ENCODE results near the gene SERPINA4. TPM values are rescaled to one million over a fixed set of nuclear protein-coding genes. Genes with fewer than 3 reads are reported as not detected.

Gene SERPINA4
- total RNA-seq, 1 experiment from 2014 or later = not detected

DNA sequence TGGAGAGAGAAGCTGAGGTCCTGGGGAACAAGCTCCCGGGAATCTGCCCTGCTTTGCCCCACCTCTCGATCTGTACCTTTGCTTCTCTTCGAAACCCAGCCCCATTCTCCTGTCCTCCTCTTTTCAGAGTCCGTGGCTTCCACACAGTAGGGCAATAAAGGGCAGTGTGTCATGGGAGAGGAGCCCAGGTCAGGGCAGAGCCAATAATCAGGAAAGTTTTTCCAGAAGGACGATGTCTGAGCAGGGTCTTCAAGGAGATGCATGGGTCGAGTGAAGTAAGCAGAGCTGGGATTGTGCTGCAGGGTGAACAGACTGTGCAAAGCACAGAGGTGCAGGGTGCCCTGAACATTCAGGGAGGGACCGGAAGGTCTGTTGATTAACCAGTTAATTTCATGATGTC, 22.1 kb upstream of the SERPINA4 start:
- intact Hi-C loops (cut with micrococcal nuclease; ENCODE audit: unreplicated experiment) = no loop called here
- no peaks in the 10 kb centered on the region; the same call in 1 of the 2 replicates for H3K27me3 ChIP-seq (ENCODE audit: insufficient read depth, low read depth)
- H3K4me3 ChIP-seq = no peak overlapping the region
- ChIA-PET CTCF (no interaction called here), POLR2A (ENCODE audit: unreplicated experiment) (no interaction called here)
- no peak overlapping the region for H3K27ac ChIP-seq
- no peaks in the 10 kb centered on the region for H3K4me1 ChIP-seq (replicated peaks; ENCODE audit: insufficient read depth)
- H4K20me1 ChIP-seq (ENCODE audit: insufficient read depth) = no peaks in the 10 kb centered on the region
- no peak for DNase-seq
- no peak overlapping the region for H3K4me2 ChIP-seq
- H3K9me2 ChIP-seq (ENCODE audit: insufficient read depth) = no peaks in the 10 kb centered on the region
- TF ChIP-seq, protein P1, sequence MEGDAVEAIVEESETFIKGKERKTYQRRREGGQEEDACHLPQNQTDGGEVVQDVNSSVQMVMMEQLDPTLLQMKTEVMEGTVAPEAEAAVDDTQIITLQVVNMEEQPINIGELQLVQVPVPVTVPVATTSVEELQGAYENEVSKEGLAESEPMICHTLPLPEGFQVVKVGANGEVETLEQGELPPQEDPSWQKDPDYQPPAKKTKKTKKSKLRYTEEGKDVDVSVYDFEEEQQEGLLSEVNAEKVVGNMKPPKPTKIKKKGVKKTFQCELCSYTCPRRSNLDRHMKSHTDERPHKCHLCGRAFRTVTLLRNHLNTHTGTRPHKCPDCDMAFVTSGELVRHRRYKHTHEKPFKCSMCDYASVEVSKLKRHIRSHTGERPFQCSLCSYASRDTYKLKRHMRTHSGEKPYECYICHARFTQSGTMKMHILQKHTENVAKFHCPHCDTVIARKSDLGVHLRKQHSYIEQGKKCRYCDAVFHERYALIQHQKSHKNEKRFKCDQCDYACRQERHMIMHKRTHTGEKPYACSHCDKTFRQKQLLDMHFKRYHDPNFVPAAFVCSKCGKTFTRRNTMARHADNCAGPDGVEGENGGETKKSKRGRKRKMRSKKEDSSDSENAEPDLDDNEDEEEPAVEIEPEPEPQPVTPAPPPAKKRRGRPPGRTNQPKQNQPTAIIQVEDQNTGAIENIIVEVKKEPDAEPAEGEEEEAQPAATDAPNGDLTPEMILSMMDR (conservative IDR thresholded peaks at IDR 0.05) = no peak
- no peak for TF ChIP-seq EZH2 (IDR thresholded peaks at IDR 0.05; ENCODE audit: low read depth)
- BruUV-seq (replicated peaks) = no TSS peak
- no peak overlapping the region for H2AFZ ChIP-seq
- no peaks in the 10 kb centered on the region for H3F3A ChIP-seq (ENCODE audit: insufficient read depth, low read depth)
- H3K9me3 ChIP-seq (ENCODE audit: insufficient read depth, low read depth) = no peaks in the 10 kb centered on the region
- no peaks in the 10 kb centered on the region for H3K79me2 ChIP-seq (ENCODE audit: low read depth)
- no peaks in the 10 kb centered on the region for H3K36me3 ChIP-seq (ENCODE audit: low read depth)

DNA sequence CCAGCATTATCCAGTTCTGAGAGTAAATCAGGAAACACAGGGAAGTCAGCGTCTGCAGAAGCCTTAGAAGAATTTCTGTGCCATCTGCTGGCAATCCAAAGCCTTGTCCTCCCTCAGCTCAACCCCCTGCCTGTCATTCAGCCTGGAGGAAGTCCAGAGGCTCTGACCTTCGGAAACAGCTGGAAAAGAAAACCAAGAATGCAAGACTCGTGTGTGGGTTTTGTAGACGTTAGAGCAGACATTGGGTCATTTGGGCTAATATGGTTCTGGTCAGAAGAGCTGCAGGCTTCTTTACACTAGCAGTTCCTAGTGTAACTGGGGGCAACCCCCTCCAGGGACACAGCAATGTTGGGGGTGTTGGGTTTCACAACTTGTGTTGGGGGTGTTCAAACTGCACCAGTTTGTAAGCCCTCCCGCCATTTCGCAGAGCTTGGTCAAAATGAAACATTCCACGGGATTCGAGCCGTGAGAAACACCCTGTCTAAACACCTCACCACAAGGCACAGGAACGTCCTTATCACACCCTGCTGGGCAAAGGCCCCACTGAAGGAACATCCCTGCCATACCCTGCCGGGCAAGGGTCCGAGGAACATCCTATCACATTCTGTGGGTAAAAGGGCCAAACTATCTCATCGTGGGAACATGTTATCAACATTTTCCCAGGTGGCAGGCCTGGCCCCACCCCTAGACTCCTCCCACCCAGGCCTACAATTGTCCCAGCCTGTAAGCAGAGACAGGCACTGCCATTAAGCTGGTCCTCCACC, 21.0 kb upstream of the SERPINA4 start:
- H3K4me1 ChIP-seq (replicated peaks; ENCODE audit: insufficient read depth) = no peaks in the 10 kb centered on the region
- no peak for TF ChIP-seq EZH2 (IDR thresholded peaks at IDR 0.05; ENCODE audit: low read depth)
- TF ChIP-seq, protein P1 (conservative IDR thresholded peaks at IDR 0.05) = no peak
- intact Hi-C loops (cut with micrococcal nuclease; ENCODE audit: unreplicated experiment) = no loop called here

DNA sequence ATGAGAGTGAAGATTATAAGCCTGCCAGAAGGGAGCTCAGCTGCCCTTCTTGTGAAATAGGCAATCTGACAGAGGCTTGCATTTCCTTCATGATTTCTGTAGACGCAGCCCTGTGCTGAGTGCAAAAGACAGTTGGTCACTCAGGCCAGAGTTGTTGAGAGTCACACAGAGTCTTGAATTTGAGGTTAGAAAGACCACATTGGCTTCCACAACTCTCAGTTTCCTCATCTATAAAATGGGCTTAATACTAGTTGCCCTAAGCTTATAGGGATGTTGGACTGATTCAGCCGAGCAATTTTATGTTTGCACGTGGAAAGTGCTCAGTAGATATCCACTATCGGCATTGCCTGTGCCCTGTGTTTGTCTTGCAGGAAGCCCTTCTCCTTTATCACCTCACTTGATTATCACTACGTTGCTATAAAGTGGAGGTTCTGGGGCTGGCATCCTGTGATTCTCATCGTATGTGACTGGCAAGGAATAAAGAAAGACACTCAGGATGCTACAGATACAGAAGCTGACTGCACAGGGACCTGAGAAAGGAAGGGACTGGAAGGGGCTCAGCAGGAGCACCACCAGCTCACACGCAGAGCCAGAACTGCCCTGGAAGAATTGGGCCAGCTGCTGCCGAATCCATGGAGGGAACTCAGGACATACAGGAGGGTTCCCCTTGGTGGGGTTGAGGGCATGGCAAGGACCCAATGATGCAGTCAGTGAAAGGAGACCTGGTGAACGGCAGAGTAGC, 19.8 kb upstream of the SERPINA4 start:
- Histone ChIP-seq H3K9me2 (ENCODE audit: insufficient read depth) (no peaks in the 10 kb centered on the region), H3K27me3 (ENCODE audit: insufficient read depth, low read depth) (no peaks in the 10 kb centered on the region; the same call in 1 of the 2 replicates), H3K36me3 (ENCODE audit: low read depth) (no peaks in the 10 kb centered on the region), H4K20me1 (ENCODE audit: insufficient read depth) (no peaks in the 10 kb centered on the region), H2AFZ (no peak overlapping the region), H3K79me2 (ENCODE audit: low read depth) (no peaks in the 10 kb centered on the region), H3K4me3 (no peak overlapping the region), H3K27ac (no peak overlapping the region), H3F3A (ENCODE audit: insufficient read depth, low read depth) (no peaks in the 10 kb centered on the region), H3K9me3 (ENCODE audit: insufficient read depth, low read depth) (no peaks in the 10 kb centered on the region), H3K4me2 (no peak overlapping the region), H3K4me1 (replicated peaks; ENCODE audit: insufficient read depth) (no peaks in the 10 kb centered on the region)
- no TSS peak for BruUV-seq (replicated peaks)
- ChIA-PET POLR2A (ENCODE audit: unreplicated experiment) (no interaction called here), CTCF (no interaction called here)
- intact Hi-C loops (cut with micrococcal nuclease; ENCODE audit: unreplicated experiment) = no loop called here
- DNase-seq = no peak
- TF ChIP-seq EZH2 (IDR thresholded peaks at IDR 0.05; ENCODE audit: low read depth) = no peak
- TF ChIP-seq, protein P1 (conservative IDR thresholded peaks at IDR 0.05) = no peak

More for the DNA sequence above, 21.0 kb upstream of the SERPINA4 start:
- Histone ChIP-seq H3K36me3 (ENCODE audit: low read depth) (no peaks in the 10 kb centered on the region), H3K27ac (no peak overlapping the region), H3K4me2 (no peak overlapping the region), H3K9me2 (ENCODE audit: insufficient read depth) (no peaks in the 10 kb centered on the region), H3K27me3 (ENCODE audit: insufficient read depth, low read depth) (no peaks in the 10 kb centered on the region; the same call in 1 of the 2 replicates), H3K9me3 (ENCODE audit: insufficient read depth, low read depth) (no peaks in the 10 kb centered on the region), H2AFZ (no peak overlapping the region), H3F3A (ENCODE audit: insufficient read depth, low read depth) (no peaks in the 10 kb centered on the region), H4K20me1 (ENCODE audit: insufficient read depth) (no peaks in the 10 kb centered on the region), H3K4me3 (no peak overlapping the region), H3K79me2 (ENCODE audit: low read depth) (no peaks in the 10 kb centered on the region)
- ChIA-PET POLR2A (ENCODE audit: unreplicated experiment) (no interaction called here), CTCF (no interaction called here)
- no TSS peak for BruUV-seq (replicated peaks)
- DNase-seq = no peak

Data from PC-9 (cell line).